ENCODE measurements around the gene KCNK10.

KCNK10 gene

DNA sequence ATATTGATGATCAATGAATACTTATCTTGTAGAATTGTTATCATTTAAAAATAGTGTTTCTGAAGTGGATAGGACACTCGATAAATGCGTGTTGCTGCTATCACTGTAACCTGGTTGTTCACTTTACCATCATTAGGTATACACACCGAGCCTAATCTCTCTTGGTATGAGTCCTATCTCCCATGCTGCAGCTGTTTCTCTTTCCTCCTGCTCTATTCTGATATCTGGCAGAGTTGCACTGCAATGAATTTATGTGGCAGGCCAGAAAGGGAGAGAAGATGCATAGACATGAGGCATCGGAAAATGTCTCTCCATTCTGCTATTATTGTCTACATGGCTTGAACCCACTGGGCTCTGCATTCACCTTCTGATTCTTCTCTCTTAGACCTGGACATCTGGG lies 26.7 kb downstream of the KCNK10 start:
- CTCF ChIA-PET: no interaction called here
- peaks cover 0 to 5% (median 3%) of the 10 kb centered on the region in 4 experiments for H3K4me1 ChIP-seq (ENCODE audit: control extremely low read depth in 1 of 4, control insufficient read depth in 4 of 4, insufficient read depth in 4 of 4, low read length in 3 of 4)
- no peaks in the 10 kb centered on the region for H3K9me3 ChIP-seq (ENCODE audit: control extremely low read depth in 1 of 5, control insufficient read depth in 4 of 5, insufficient read depth in 2 of 5, low read depth in 1 of 5, low read length in 4 of 5)
- 37% methylated on average over 3 of the region's 4 CpGs for WGBS (ENCODE audit: insufficient coverage)
- no peak overlapping the region for H3K27ac ChIP-seq (ENCODE audit: insufficient read depth in 1 of 2, low read depth in 1 of 2, low read length in 2 of 2, poor library complexity in 1 of 2, severe bottlenecking in 2 of 2)
- H3K27me3 ChIP-seq (replicated peaks in 2 of 5; ENCODE audit: control insufficient read depth in 4 of 5, insufficient read depth in 5 of 5, low read length in 4 of 5): peaks cover 0 to 3% (median 0%) of the 10 kb centered on the region in 5 experiments
- peak; percentile 32 to 69 (median 63) for DNase-seq
- no peaks in the 10 kb centered on the region for H3K36me3 ChIP-seq (ENCODE audit: control insufficient read depth in 4 of 4, insufficient read depth in 4 of 4, low read length in 3 of 4)
- POLR2A ChIA-PET: no interaction called here
- no peak overlapping the region for H3K4me3 ChIP-seq (ENCODE audit: control insufficient read depth in 1 of 7, extremely low read depth in 1 of 7, insufficient read depth in 4 of 7, low read depth in 2 of 7, low read length in 6 of 7)

DNA sequence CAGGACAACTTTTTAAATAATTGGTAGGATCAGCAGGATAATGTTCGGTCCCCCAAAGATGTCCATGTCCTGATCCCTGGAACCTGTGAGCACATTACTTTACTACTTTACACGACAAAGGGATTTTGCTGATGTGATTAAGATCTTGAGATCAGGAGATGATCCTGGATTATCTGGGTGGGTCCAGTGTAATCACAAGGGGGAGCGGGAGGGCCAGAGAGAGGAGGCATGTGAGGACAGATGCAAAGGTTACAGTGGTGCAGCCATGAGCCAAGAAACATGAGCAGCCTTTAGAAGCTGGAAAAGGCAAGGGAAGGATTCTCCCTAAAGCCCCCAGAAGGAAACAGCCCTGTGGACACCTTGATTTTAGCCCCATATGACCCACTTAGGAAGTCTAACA lies 33.1 kb downstream of the KCNK10 start:
- H3K36me3 ChIP-seq (ENCODE audit: control insufficient read depth in 4 of 4, insufficient read depth in 4 of 4, low read length in 3 of 4): no peaks in the 10 kb centered on the region
- WGBS (ENCODE audit: insufficient coverage): no CpG with 5 or more reads among the region's 3 CpGs
- no peak overlapping the region for H3K4me3 ChIP-seq (ENCODE audit: control insufficient read depth in 1 of 7, extremely low read depth in 1 of 7, insufficient read depth in 4 of 7, low read depth in 2 of 7, low read length in 6 of 7)
- H3K27ac ChIP-seq (ENCODE audit: insufficient read depth in 1 of 2, low read depth in 1 of 2, low read length in 2 of 2, poor library complexity in 1 of 2, severe bottlenecking in 2 of 2): no peak overlapping the region
- H3K9me3 ChIP-seq (ENCODE audit: control extremely low read depth in 1 of 5, control insufficient read depth in 4 of 5, insufficient read depth in 2 of 5, low read depth in 1 of 5, low read length in 4 of 5): no peaks in the 10 kb centered on the region
- DNase-seq: no peak
- ChIA-PET CTCF (interaction anchor here (0.6 kb wide), 1 partner anchor 21 kb away, joined by 3 read pairs; no protein-coding TSS in a partner anchor), POLR2A (no interaction called here)
- peaks cover 0 to 2% (median 0%) of the 10 kb centered on the region in 5 experiments for H3K27me3 ChIP-seq (replicated peaks in 2 of 5; ENCODE audit: control insufficient read depth in 4 of 5, insufficient read depth in 5 of 5, low read length in 4 of 5)
- H3K4me1 ChIP-seq (ENCODE audit: control extremely low read depth in 1 of 4, control insufficient read depth in 4 of 4, insufficient read depth in 4 of 4, low read length in 3 of 4): no peaks in the 10 kb centered on the region

GRCh38 chr14:88289234-88289633 lies 33.8 kb downstream of the KCNK10 start:
- Histone ChIP-seq H3K27ac (ENCODE audit: insufficient read depth in 1 of 2, low read depth in 1 of 2, low read length in 2 of 2, poor library complexity in 1 of 2, severe bottlenecking in 2 of 2) (no peak overlapping the region), H3K27me3 (replicated peaks in 2 of 5; ENCODE audit: control insufficient read depth in 4 of 5, insufficient read depth in 5 of 5, low read length in 4 of 5) (peaks cover 0 to 2% (median 0%) of the 10 kb centered on the region in 5 experiments), H3K4me3 (ENCODE audit: control insufficient read depth in 1 of 7, extremely low read depth in 1 of 7, insufficient read depth in 4 of 7, low read depth in 2 of 7, low read length in 6 of 7) (no peak overlapping the region), H3K4me1 (ENCODE audit: control extremely low read depth in 1 of 4, control insufficient read depth in 4 of 4, insufficient read depth in 4 of 4, low read length in 3 of 4) (no peaks in the 10 kb centered on the region), H3K9me3 (ENCODE audit: control extremely low read depth in 1 of 5, control insufficient read depth in 4 of 5, insufficient read depth in 2 of 5, low read depth in 1 of 5, low read length in 4 of 5) (no peaks in the 10 kb centered on the region), H3K36me3 (ENCODE audit: control insufficient read depth in 4 of 4, insufficient read depth in 4 of 4, low read length in 3 of 4) (no peaks in the 10 kb centered on the region)
- ChIA-PET CTCF (no interaction called here), POLR2A (no interaction called here)
- no peak for DNase-seq

DNA sequence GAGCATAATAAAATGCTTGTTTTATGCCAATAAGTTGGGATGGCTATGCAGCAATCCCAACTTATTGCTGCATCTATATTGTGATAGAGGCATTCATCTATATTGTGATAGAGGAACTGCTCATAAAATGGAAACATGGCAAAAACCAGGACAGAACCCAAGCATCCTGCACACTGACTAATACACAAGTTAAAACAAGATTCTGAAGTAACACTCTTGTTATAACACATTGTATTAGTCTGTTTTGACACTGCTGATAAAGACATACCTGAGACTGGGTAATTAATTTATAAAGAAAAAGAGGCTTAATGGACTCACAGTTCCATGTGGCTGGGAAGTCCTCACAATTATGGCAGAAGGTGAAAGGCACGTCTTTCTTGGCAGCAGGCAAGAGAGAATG lies 36.8 kb downstream of the KCNK10 start:
- POLR2A ChIA-PET: no interaction called here
- CTCF ChIA-PET: no interaction called here
- DNase-seq: no peak
- peaks cover 0 to 2% (median 0%) of the 10 kb centered on the region in 5 experiments for H3K27me3 ChIP-seq (replicated peaks in 2 of 5; ENCODE audit: control insufficient read depth in 4 of 5, insufficient read depth in 5 of 5, low read length in 4 of 5)
- WGBS (ENCODE audit: insufficient coverage): no CpG with 5 or more reads among the region's 1 CpG
- no peaks in the 10 kb centered on the region for H3K4me1 ChIP-seq (ENCODE audit: control extremely low read depth in 1 of 4, control insufficient read depth in 4 of 4, insufficient read depth in 4 of 4, low read length in 3 of 4)
- H3K36me3 ChIP-seq (ENCODE audit: control insufficient read depth in 4 of 4, insufficient read depth in 4 of 4, low read length in 3 of 4): no peaks in the 10 kb centered on the region
- no peak overlapping the region for H3K27ac ChIP-seq (ENCODE audit: insufficient read depth in 1 of 2, low read depth in 1 of 2, low read length in 2 of 2, poor library complexity in 1 of 2, severe bottlenecking in 2 of 2)
- H3K9me3 ChIP-seq (ENCODE audit: control extremely low read depth in 1 of 5, control insufficient read depth in 4 of 5, insufficient read depth in 2 of 5, low read depth in 1 of 5, low read length in 4 of 5): no peaks in the 10 kb centered on the region
- H3K4me3 ChIP-seq (ENCODE audit: control insufficient read depth in 1 of 7, extremely low read depth in 1 of 7, insufficient read depth in 4 of 7, low read depth in 2 of 7, low read length in 6 of 7): no peak overlapping the region

DNA sequence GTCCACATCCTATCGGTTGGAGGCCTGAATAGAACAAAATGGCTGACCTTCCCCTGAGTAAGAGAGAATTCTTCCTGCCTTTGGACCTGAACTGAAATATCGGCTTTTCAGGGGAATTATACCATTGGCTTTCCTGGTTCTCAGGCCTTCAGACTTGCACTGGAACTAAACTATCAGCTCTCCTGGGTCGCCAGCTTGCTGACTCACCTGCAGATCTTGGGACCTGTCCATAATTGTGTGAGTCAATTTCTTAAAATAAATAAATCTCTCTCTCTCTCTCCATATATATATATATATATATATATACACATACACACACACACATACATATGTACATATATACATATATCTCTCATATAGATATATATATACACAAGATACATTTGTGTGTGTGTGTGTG lies 41.6 kb downstream of the KCNK10 start:
- CTCF ChIA-PET: no interaction called here
- no peak for DNase-seq
- Histone ChIP-seq H3K4me3 (ENCODE audit: control insufficient read depth in 1 of 7, extremely low read depth in 1 of 7, insufficient read depth in 4 of 7, low read depth in 2 of 7, low read length in 6 of 7) (no peak overlapping the region), H3K36me3 (ENCODE audit: control insufficient read depth in 4 of 4, insufficient read depth in 4 of 4, low read length in 3 of 4) (no peaks in the 10 kb centered on the region), H3K4me1 (ENCODE audit: control extremely low read depth in 1 of 4, control insufficient read depth in 4 of 4, insufficient read depth in 4 of 4, low read length in 3 of 4) (no peaks in the 10 kb centered on the region), H3K9me3 (ENCODE audit: control extremely low read depth in 1 of 5, control insufficient read depth in 4 of 5, insufficient read depth in 2 of 5, low read depth in 1 of 5, low read length in 4 of 5) (peaks cover 0 to 6% (median 0%) of the 10 kb centered on the region in 5 experiments), H3K27ac (ENCODE audit: insufficient read depth in 1 of 2, low read depth in 1 of 2, low read length in 2 of 2, poor library complexity in 1 of 2, severe bottlenecking in 2 of 2) (no peak overlapping the region), H3K27me3 (replicated peaks in 2 of 5; ENCODE audit: control insufficient read depth in 4 of 5, insufficient read depth in 5 of 5, low read length in 4 of 5) (no peaks in the 10 kb centered on the region)
- POLR2A ChIA-PET: no interaction called here
- WGBS (ENCODE audit: insufficient coverage): 92% methylated on average over 2 of the region's 3 CpGs

GRCh38 chr14:88276923-88277596 lies 46.0 kb downstream of the KCNK10 start:
- no peak overlapping the region for H3K4me3 ChIP-seq (ENCODE audit: control insufficient read depth in 1 of 7, extremely low read depth in 1 of 7, insufficient read depth in 4 of 7, low read depth in 2 of 7, low read length in 6 of 7)
- peaks cover 0 to 6% (median 0%) of the 10 kb centered on the region in 5 experiments for H3K9me3 ChIP-seq (ENCODE audit: control extremely low read depth in 1 of 5, control insufficient read depth in 4 of 5, insufficient read depth in 2 of 5, low read depth in 1 of 5, low read length in 4 of 5)
- no peak overlapping the region for H3K27ac ChIP-seq (ENCODE audit: insufficient read depth in 1 of 2, low read depth in 1 of 2, low read length in 2 of 2, poor library complexity in 1 of 2, severe bottlenecking in 2 of 2)
- ChIA-PET CTCF (interaction anchor here (0.6 kb wide), 1 partner anchor 25 kb away, joined by 3 read pairs; no protein-coding TSS in a partner anchor), POLR2A (no interaction called here)
- DNase-seq: no peak
- no peaks in the 10 kb centered on the region for H3K4me1 ChIP-seq (ENCODE audit: control extremely low read depth in 1 of 4, control insufficient read depth in 4 of 4, insufficient read depth in 4 of 4, low read length in 3 of 4)
- H3K36me3 ChIP-seq (ENCODE audit: control insufficient read depth in 4 of 4, insufficient read depth in 4 of 4, low read length in 3 of 4): no peaks in the 10 kb centered on the region
- H3K27me3 ChIP-seq (replicated peaks in 2 of 5; ENCODE audit: control insufficient read depth in 4 of 5, insufficient read depth in 5 of 5, low read length in 4 of 5): no peaks in the 10 kb centered on the region
- no CpG with 5 or more reads among the region's 3 CpGs for WGBS (ENCODE audit: insufficient coverage)

GRCh38 chr14:88272390-88273269 lies 50.4 kb downstream of the KCNK10 start:
- Histone ChIP-seq H3K36me3 (ENCODE audit: control insufficient read depth in 4 of 4, insufficient read depth in 4 of 4, low read length in 3 of 4) (no peaks in the 10 kb centered on the region), H3K27me3 (replicated peaks in 2 of 5; ENCODE audit: control insufficient read depth in 4 of 5, insufficient read depth in 5 of 5, low read length in 4 of 5) (no peaks in the 10 kb centered on the region), H3K9me3 (ENCODE audit: control extremely low read depth in 1 of 5, control insufficient read depth in 4 of 5, insufficient read depth in 2 of 5, low read depth in 1 of 5, low read length in 4 of 5) (no peaks in the 10 kb centered on the region), H3K4me3 (ENCODE audit: control insufficient read depth in 1 of 7, extremely low read depth in 1 of 7, insufficient read depth in 4 of 7, low read depth in 2 of 7, low read length in 6 of 7) (no peak overlapping the region), H3K27ac (ENCODE audit: insufficient read depth in 1 of 2, low read depth in 1 of 2, low read length in 2 of 2, poor library complexity in 1 of 2, severe bottlenecking in 2 of 2) (no peak overlapping the region), H3K4me1 (ENCODE audit: control extremely low read depth in 1 of 4, control insufficient read depth in 4 of 4, insufficient read depth in 4 of 4, low read length in 3 of 4) (no peaks in the 10 kb centered on the region)
- no peak for DNase-seq
- ChIA-PET CTCF (interaction anchor here (0.7 kb wide), 1 partner anchor 240 kb away, joined by 3 read pairs; no protein-coding TSS in a partner anchor), POLR2A (interaction anchor here (0.5 kb wide), 1 partner anchor 1735 kb away, joined by 7 read pairs; no protein-coding TSS in a partner anchor)
- WGBS (ENCODE audit: insufficient coverage): 93% methylated on average over 8 of the region's 10 CpGs

Measured in common myeloid progenitor, CD34-positive (primary cell).